H9 (cell line): ENCODE data around the gene SLC25A12. TPM values are rescaled to one million over a fixed set of nuclear protein-coding genes. Genes with fewer than 3 reads are reported as not detected.

Experiments
- DNase-seq: peaks from one replicate; pipeline ENCODE4 v3.0.0-alpha.2; 2017
- H2AFZ ChIP-seq: one replicate; pipeline ENCODE4 v1.6.1; 2013; ENCODE audit warnings: mild to moderate bottlenecking, low read length, control low read depth, moderate library complexity
- H2AK5ac ChIP-seq: 2 replicates; pipeline ENCODE4 v1.6.1; 2013; ENCODE audit warnings: low read length, control low read depth, mixed read lengths; ENCODE audit not compliant: insufficient read length
- H2BK120ac ChIP-seq: one replicate; pipeline ENCODE4 v1.6.1; 2013; ENCODE audit warnings: low read depth, mild to moderate bottlenecking, low read length, control low read depth, inconsistent platforms; ENCODE audit not compliant: poor library complexity, severe bottlenecking
- H2BK12ac ChIP-seq: 2 replicates; pipeline ENCODE4 v1.6.1; 2013; ENCODE audit warnings: low read length, control low read depth, mixed read lengths, low read depth; ENCODE audit not compliant: insufficient read length
- H2BK15ac ChIP-seq: 2 replicates; pipeline ENCODE4 v1.6.1; 2013; ENCODE audit warnings: low read depth, low read length, control low read depth
- H2BK20ac ChIP-seq: one replicate; pipeline ENCODE4 v1.6.1; 2013; ENCODE audit warnings: low read depth, mild to moderate bottlenecking, low read length, control low read depth, inconsistent platforms; ENCODE audit not compliant: poor library complexity, severe bottlenecking
- H2BK5ac ChIP-seq: 2 replicates; pipeline ENCODE4 v1.6.1; 2013; ENCODE audit warnings: low read length, control low read depth, mixed read lengths; ENCODE audit not compliant: insufficient read length
- H3K14ac ChIP-seq: 2 replicates; pipeline ENCODE4 v1.6.1; 2013; ENCODE audit warnings: low read length, control low read depth; ENCODE audit not compliant: insufficient read depth
- H3K18ac ChIP-seq: 2 replicates; pipeline ENCODE4 v1.6.1; 2013; ENCODE audit warnings: low read depth, mild to moderate bottlenecking, mixed read lengths, low read length, control low read depth; ENCODE audit not compliant: insufficient read length
- H3K23ac ChIP-seq: 2 replicates; pipeline ENCODE4 v1.6.1; 2013; ENCODE audit warnings: low read length, control low read depth, mixed read lengths, low read depth; ENCODE audit not compliant: insufficient read length
- H3K23me2 ChIP-seq: 2 replicates; pipeline ENCODE4 v1.6.1; 2013; ENCODE audit warnings: low read depth, mild to moderate bottlenecking, mixed read lengths, low read length, control low read depth; ENCODE audit not compliant: insufficient read length, poor library complexity, severe bottlenecking
- H3K27ac ChIP-seq: 2 replicates; pipeline ENCODE4 v1.5.1; 2013; ENCODE audit warnings: low read length, control low read depth, mixed read lengths, low read depth; ENCODE audit not compliant: insufficient read length
- H3K27me3 ChIP-seq: 2 replicates; pipeline ENCODE4 v1.6.1; 2013; ENCODE audit warnings: low read length, control low read depth, inconsistent platforms; ENCODE audit not compliant: insufficient read depth
- H3K4ac ChIP-seq: 2 replicates; pipeline ENCODE4 v1.6.1; 2013; ENCODE audit warnings: low read depth, mild to moderate bottlenecking, control low read depth, inconsistent platforms, low read length, moderate library complexity
- H3K4me1 ChIP-seq: 2 replicates; pipeline ENCODE4 v1.6.1; 2013; ENCODE audit warnings: low read length, control low read depth, inconsistent platforms; ENCODE audit not compliant: insufficient read depth
- H3K4me2 ChIP-seq: 2 replicates; pipeline ENCODE4 v1.6.1; 2013; ENCODE audit warnings: low read length, control low read depth, mixed read lengths; ENCODE audit not compliant: insufficient read length, insufficient read depth
- H3K56ac ChIP-seq: 2 replicates; pipeline ENCODE4 v1.6.1; 2013; ENCODE audit warnings: low read depth, mild to moderate bottlenecking, mixed read lengths, low read length, control low read depth; ENCODE audit not compliant: insufficient read length
- H3K79me1 ChIP-seq: 2 replicates; pipeline ENCODE4 v1.6.1; 2013; ENCODE audit warnings: low read depth, mild to moderate bottlenecking, moderate library complexity, low read length, control low read depth, inconsistent platforms; ENCODE audit not compliant: insufficient read depth, poor library complexity, severe bottlenecking
- H3K79me2 ChIP-seq: 2 replicates; pipeline ENCODE4 v1.6.1; 2013; ENCODE audit warnings: low read length, control low read depth, inconsistent platforms; ENCODE audit not compliant: insufficient read depth
- H3K9ac ChIP-seq: 2 replicates; pipeline ENCODE4 v1.6.1; 2013; ENCODE audit warnings: low read length, control low read depth, mixed read lengths; ENCODE audit not compliant: insufficient read length; ENCODE audit errors: extremely low read depth
- H3K9me3 ChIP-seq: one replicate; pipeline ENCODE4 v1.6.1; 2013; ENCODE audit warnings: low read depth, low read length, inconsistent platforms; ENCODE audit not compliant: control insufficient read depth
- H3T11ph ChIP-seq: one replicate; pipeline ENCODE4 v1.6.1; 2013; ENCODE audit warnings: mild to moderate bottlenecking, low read length, control low read depth, inconsistent platforms
- H4K20me1 ChIP-seq: one replicate; pipeline ENCODE4 v1.6.1; 2013; ENCODE audit not compliant: control insufficient read depth, insufficient read length, insufficient read depth
- H4K5ac ChIP-seq: 2 replicates; pipeline ENCODE4 v1.6.1; 2013; ENCODE audit warnings: low read depth, mild to moderate bottlenecking, mixed read lengths, low read length, control low read depth; ENCODE audit not compliant: insufficient read length
- H4K8ac ChIP-seq: replicated peaks from 2 replicates; pipeline ENCODE4 v1.6.1; 2013; ENCODE audit warnings: low read length, control low read depth, mixed read lengths, low read depth; ENCODE audit not compliant: insufficient read length
- H4K91ac ChIP-seq: 2 replicates; pipeline ENCODE4 v1.6.1; 2013; ENCODE audit warnings: low read depth, mild to moderate bottlenecking, moderate library complexity, mixed read lengths, low read length, control low read depth; ENCODE audit not compliant: insufficient read length
- H3K27ac Mint-ChIP-seq, 3 experiments: 2 replicates in 2 of 3; 3 replicates in 1 of 3; pipeline ENCODE4 v1.8.0; 2020 to 2021; ENCODE audit warnings: mixed read lengths in 3 of 3, mild to moderate bottlenecking in 1 of 3, moderate library complexity in 1 of 3
- H3K27me3 Mint-ChIP-seq: 2 replicates; pipeline ENCODE4 v1.8.0; 2021; ENCODE audit warnings: low read depth, mild to moderate bottlenecking, moderate library complexity, mixed read lengths
- H3K36me3 Mint-ChIP-seq, 3 experiments: 2 replicates in 2 of 3; 3 replicates in 1 of 3; pipeline ENCODE4 v1.8.0; 2020 to 2021; ENCODE audit warnings: low read depth in 3 of 3, mixed read lengths in 3 of 3; ENCODE audit not compliant: insufficient read depth in 1 of 3
- H3K4me1 Mint-ChIP-seq, 2 experiments: 2 replicates each; pipeline ENCODE4 v1.8.0; 2020; ENCODE audit warnings: mixed read lengths in 2 of 2
- H3K4me3 Mint-ChIP-seq, 2 experiments: 2 replicates in 1 of 2; 3 replicates in 1 of 2; pipeline ENCODE4 v1.8.0; 2020 to 2021; ENCODE audit warnings: mild to moderate bottlenecking in 2 of 2, mixed read lengths in 2 of 2, moderate library complexity in 1 of 2
- H3K9me3 Mint-ChIP-seq, 2 experiments: 2 replicates in 1 of 2; 3 replicates in 1 of 2; pipeline ENCODE4 v1.8.0; 2020; ENCODE audit warnings: mild to moderate bottlenecking in 2 of 2, mixed read lengths in 2 of 2, moderate library complexity in 1 of 2
- CTCF ChIP-seq: fragments of 200-600 bp; sonication (generic); conservative IDR thresholded peaks from 3 replicates; pipeline ENCODE4 v1.8.0; 2021; ENCODE audit warnings: antibody characterized with exemption, mild to moderate bottlenecking
- WGBS: extraction: QIAGEN DNeasy Blood & Tissue Kit; methylation state at CpG from one replicate; pipeline ENCODE4 v1.1.7; 2013; ENCODE audit warnings: missing lambda C conversion rate, low lambda C conversion rate, mixed read lengths; ENCODE audit not compliant: insufficient read length; ENCODE audit errors: extremely low coverage; 5-methylcytosine and 5-hydroxymethylcytosine counted together
- total RNA-seq: library from RNA; stranded (reverse); gene quantifications from 2 replicates; pipeline ENCODE4 v1.2.1, GENCODE V29; 2021

Gene SLC25A12
- total RNA-seq, 1 experiment from 2014 or later = 10.1 TPM

GRCh38 chr2:171847627-171848026 lies 46.4 kb downstream of the SLC25A12 start:
- no peak overlapping the region for H4K5ac ChIP-seq
- no peak overlapping the region for H4K91ac ChIP-seq
- H3K27me3 ChIP-seq = no peaks in the 10 kb centered on the region
- Mint-ChIP-seq H3K4me3 (no peak overlapping the region), H3K27me3 (no peaks in the 10 kb centered on the region), H3K9me3 (no peaks in the 10 kb centered on the region), H3K36me3 (peaks cover 3 to 11% (median 6%) of the 10 kb centered on the region in 3 experiments; a peak in 4 of 7 replicates), H3K27ac (no peak overlapping the region), H3K4me1 (no peaks in the 10 kb centered on the region)
- no peak overlapping the region for H3K9ac ChIP-seq
- no peak overlapping the region for H3K4ac ChIP-seq
- no peak overlapping the region for H2BK120ac ChIP-seq
- no peaks in the 10 kb centered on the region for H3K4me1 ChIP-seq
- no peak for DNase-seq
- no peak overlapping the region for H3K18ac ChIP-seq
- H4K20me1 ChIP-seq = no peaks in the 10 kb centered on the region
- H2BK20ac ChIP-seq = no peak overlapping the region
- TF ChIP-seq CTCF = no peak
- H2AFZ ChIP-seq = no peak overlapping the region
- H3K79me2 ChIP-seq = no peaks in the 10 kb centered on the region
- no peak overlapping the region for H2BK5ac ChIP-seq
- no peak overlapping the region for H3K27ac ChIP-seq
- no peak overlapping the region for H3T11ph ChIP-seq
- no peak overlapping the region for H2BK12ac ChIP-seq
- H3K9me3 ChIP-seq = no peaks in the 10 kb centered on the region
- no peak overlapping the region for H3K23ac ChIP-seq
- H2AK5ac ChIP-seq = no peak overlapping the region
- no peak overlapping the region for H2BK15ac ChIP-seq
- no peaks in the 10 kb centered on the region for H3K79me1 ChIP-seq
- no peak overlapping the region for H3K4me2 ChIP-seq
- H4K8ac ChIP-seq = no peak overlapping the region
- no CpG with 5 or more reads among the region's 2 CpGs for WGBS
- no peaks in the 10 kb centered on the region for H3K23me2 ChIP-seq
- H3K14ac ChIP-seq = no peak overlapping the region
- no peak overlapping the region for H3K56ac ChIP-seq
